ENCODE measurements around the gene ITGB7. TPM values are rescaled to one million over a fixed set of nuclear protein-coding genes. Genes with fewer than 3 reads are reported as not detected.

The ITGB7 gene
- total and polyA plus RNA-seq, 2 donors (not counting 3 experiments of a cell fraction or from before 2014, with no cell fraction given): 0.17 TPM; not detected in 1

DNA sequence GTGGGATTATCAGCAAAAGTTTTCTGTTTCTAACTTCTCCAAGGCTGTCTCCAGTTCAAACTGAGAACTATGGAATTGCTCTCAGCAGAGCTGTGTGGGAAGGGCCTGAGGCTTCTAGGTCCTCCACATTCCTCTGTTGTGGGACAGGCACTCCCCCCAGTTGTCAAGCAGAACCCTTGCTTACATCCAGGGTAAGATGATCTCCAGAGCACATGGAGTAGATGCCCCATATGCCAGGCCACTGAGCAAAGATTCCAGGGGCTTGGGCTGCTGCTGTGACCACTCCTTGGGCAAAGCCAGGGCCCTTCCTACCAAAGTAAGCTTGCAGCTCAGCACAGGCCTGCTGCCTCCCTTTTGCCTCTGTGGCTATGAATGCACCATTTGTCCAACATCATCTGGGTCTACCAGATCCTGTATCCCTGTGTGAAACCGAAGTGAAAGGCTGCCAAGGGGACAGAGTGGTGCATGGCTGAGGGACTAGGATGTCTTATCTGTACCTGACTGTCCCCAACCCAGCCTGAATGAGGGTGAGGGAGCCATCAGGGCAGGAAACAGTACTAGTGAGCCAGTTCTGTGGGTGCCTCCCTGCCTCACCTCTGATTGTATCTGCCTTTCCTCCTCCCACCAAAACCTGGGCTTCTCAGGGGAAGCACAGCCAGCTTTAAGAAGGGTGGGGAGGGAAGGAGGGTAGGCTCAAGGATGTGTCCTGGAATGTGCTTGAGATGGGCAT, 47.9 kb upstream of the ITGB7 start:
- no peak for FAIRE-seq
- Histone ChIP-seq H3K4me1 (ENCODE audit: control insufficient read depth, extremely low read depth, insufficient read depth, low read length) (peaks cover 22% of the 10 kb centered on the region), H3K4me2 (ENCODE audit: insufficient read depth, low read length) (no peak overlapping the region), H3K27me3 (ENCODE audit: control insufficient read depth in 2 of 2, insufficient read depth in 2 of 2, low read length in 2 of 2) (no peaks in the 10 kb centered on the region), H2AFZ (ENCODE audit: low read depth, low read length) (no peak overlapping the region), H3K9ac (replicated peaks; ENCODE audit: extremely low read depth, insufficient read depth, low read length) (no peak overlapping the region), H3K79me2 (ENCODE audit: control insufficient read depth, insufficient read depth, low read length) (peaks cover 16% of the 10 kb centered on the region), H3K9me3 (replicated peaks; ENCODE audit: control insufficient read depth, insufficient read depth, low read length) (no peaks in the 10 kb centered on the region), H3K9me1 (replicated peaks; ENCODE audit: control insufficient read depth, extremely low read depth, insufficient read depth, low read length) (no peaks in the 10 kb centered on the region), H3K36me3 (ENCODE audit: control insufficient read depth in 2 of 2, extremely low read depth in 1 of 2, insufficient read depth in 2 of 2, low read length in 2 of 2) (peaks cover 2 to 6% of the 10 kb centered on the region in 2 experiments), H3K4me3 (replicated peaks in 1 of 3; ENCODE audit: insufficient read depth in 1 of 3, low read depth in 1 of 3, low read length in 3 of 3) (no peak overlapping the region), H3K27ac (ENCODE audit: insufficient read depth, low read depth, low read length) (no peak overlapping the region), H4K20me1 (replicated peaks; ENCODE audit: control insufficient read depth, extremely low read depth, insufficient read depth, low read length) (no peaks in the 10 kb centered on the region)
- DNase-seq (ENCODE audit: low read depth, low spot score): no peak
- intact Hi-C loops (cut with micrococcal nuclease) (no loop called here), dilution Hi-C loops (cut with MboI; ENCODE audit: extremely low pct_ligation_motif_present, low sequenced_read_pairs) (no loop called here)
- ChIA-PET CTCF (interaction anchor here (1.9 to 3.9 kb wide), 2 partner anchors 13 to 41 kb away, joined by 4 to 54 read pairs; partner anchors contain the start of gene ESPL1), POLR2A (no interaction called here)
- TF ChIP-seq MYC (IDR thresholded peaks at IDR 0.05; ENCODE audit: low read depth, low read length): no peak
- no peak for TF ChIP-seq JUN (IDR thresholded peaks at IDR 0.05; ENCODE audit: borderline replicate concordance, insufficient read depth, insufficient read length, low read depth)
- TF ChIP-seq CTCF (IDR thresholded peaks at IDR 0.05; ENCODE audit: extremely low read depth in 1 of 2, insufficient read depth in 1 of 2, low read depth in 1 of 2, low read length in 2 of 2): no peak
- no peak for TF ChIP-seq POLR2AphosphoS5 (IDR thresholded peaks at IDR 0.05; ENCODE audit: insufficient read depth, low read depth, low read length)
- no peak for TF ChIP-seq GATA2 (IDR thresholded peaks at IDR 0.05; ENCODE audit: insufficient read depth, insufficient read length, low read depth, low read length)
- TF ChIP-seq, protein P1, sequence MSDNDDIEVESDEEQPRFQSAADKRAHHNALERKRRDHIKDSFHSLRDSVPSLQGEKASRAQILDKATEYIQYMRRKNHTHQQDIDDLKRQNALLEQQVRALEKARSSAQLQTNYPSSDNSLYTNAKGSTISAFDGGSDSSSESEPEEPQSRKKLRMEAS (IDR thresholded peaks at IDR 0.05; ENCODE audit: insufficient read depth, insufficient read length): no peak
- no peak for TF ChIP-seq FOS (IDR thresholded peaks at IDR 0.05; ENCODE audit: borderline replicate concordance, insufficient read depth, low read length)
- TF ChIP-seq POLR2A (IDR thresholded peaks at IDR 0.05; ENCODE audit: low read depth, low read length): no peak
- no peak for TF ChIP-seq EZH2 (IDR thresholded peaks at IDR 0.05; ENCODE audit: borderline replicate concordance, low read depth, low read length, severe bottlenecking)
- no TSS peak for BruUV-seq (replicated peaks)

Data from endothelial cell of umbilical vein (primary cell).